Stimulated activated CD4-positive, alpha-beta T cell treated with anti-CD3 and anti-CD28 coated beads, Interleukin-12 subunit alpha, Interleukin-12 subunit beta, amount 100 ng/mL, for 48 hours (primary cell): ENCODE measurements around the gene EPS8L2.
"Not testable (repeated sequence)": the region's sequence is repeated elsewhere in the genome, so short reads cannot be mapped to it uniquely, and the experiment has no call there.

Experiments
- DNase-seq, 3 donors: peaks; one replicate each; pipeline ENCODE4 v3.0.0-alpha.2; 2020; ENCODE audit warnings: low read depth in 2 of 3, low spot score in 1 of 3

EPS8L2 gene

GRCh38 chr11:724778-725386 lies 18.9 kb downstream of the EPS8L2 start:
- DNase-seq, result no peak

DNA sequence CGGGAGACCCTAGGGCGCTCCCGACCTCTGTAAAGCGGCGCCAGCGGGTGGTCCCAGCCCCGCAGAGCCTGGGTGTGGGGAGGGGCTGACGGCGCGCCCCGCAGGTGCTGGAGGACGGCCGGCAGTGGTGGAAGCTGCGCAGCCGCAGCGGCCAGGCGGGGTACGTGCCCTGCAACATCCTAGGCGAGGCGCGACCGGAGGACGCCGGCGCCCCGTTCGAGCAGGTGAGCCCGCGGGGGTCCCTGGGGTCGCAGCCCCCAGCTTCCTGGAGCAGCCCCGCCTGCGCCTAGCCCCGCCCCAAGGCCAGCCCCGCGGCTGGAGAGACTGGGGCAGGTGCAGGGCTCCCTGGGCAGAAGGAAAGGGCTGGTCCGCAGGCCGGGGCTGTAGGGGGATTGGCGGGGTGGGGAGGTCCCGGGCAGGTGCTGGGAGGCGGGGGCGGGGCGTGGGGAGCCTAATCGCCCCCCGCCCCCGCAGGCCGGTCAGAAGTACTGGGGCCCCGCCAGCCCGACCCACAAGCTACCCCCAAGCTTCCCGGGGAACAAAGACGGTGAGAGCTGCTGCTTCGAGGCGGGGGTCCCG lies 19.7 kb downstream of the EPS8L2 start:
- DNase-seq, result no peak

DNA sequence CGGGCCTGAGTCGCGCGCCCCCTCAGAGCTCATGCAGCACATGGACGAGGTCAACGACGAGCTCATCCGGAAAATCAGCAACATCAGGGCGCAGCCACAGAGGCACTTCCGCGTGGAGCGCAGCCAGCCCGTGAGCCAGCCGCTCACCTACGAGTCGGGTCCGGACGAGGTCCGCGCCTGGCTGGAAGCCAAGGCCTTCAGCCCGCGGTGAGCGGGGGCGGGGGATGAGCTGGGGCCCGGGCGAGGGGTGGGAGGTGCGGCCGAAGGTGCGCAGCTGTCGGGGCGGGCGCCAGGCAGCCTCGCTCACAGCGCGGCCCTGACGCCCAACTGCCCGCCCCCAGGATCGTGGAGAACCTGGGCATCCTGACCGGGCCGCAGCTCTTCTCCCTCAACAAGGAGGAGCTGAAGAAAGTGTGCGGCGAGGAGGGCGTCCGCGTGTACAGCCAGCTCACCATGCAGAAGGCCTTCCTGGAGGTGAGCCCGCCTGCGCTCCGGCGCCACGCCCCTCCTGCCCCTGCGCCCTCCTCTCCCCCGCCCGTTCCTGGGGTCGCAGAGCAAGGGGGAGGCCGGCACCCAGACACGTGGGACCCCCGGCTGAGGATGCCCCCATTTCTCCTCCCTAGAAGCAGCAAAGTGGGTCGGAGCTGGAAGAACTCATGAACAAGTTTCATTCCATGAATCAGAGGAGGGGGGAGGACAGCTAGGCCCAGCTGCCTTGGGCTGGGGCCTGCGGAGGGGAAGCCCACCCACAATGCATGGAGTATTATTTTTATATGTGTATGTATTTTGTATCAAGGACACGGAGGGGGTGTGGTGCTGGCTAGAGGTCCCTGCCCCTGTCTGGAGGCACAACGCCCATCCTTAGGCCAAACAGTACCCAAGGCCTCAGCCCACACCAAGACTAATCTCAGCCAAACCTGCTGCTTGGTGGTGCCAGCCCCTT lies 20.5 kb downstream of the EPS8L2 start:
- peak in 1 of 3 donors; percentile 26 for DNase-seq

DNA sequence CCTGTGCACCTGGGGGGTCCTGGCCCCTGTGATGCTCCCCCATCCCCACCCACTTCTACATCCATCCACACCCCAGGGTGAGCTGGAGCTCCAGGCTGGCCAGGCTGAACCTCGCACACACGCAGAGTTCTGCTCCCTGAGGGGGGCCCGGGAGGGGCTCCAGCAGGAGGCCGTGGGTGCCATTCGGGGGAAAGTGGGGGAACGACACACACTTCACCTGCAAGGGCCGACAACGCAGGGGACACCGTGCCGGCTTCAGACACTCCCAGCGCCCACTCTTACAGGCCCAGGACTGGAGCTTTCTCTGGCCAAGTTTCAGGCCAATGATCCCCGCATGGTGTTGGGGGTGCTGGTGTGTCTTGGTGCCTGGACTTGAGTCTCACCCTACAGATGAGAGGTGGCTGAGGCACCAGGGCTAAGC lies 21.3 kb downstream of the EPS8L2 start:
- no peak for DNase-seq

GRCh38 chr11:727859-728748 lies 22.1 kb downstream of the EPS8L2 start:
- DNase-seq, result peak; percentile 61 to 82 (median 76)

DNA sequence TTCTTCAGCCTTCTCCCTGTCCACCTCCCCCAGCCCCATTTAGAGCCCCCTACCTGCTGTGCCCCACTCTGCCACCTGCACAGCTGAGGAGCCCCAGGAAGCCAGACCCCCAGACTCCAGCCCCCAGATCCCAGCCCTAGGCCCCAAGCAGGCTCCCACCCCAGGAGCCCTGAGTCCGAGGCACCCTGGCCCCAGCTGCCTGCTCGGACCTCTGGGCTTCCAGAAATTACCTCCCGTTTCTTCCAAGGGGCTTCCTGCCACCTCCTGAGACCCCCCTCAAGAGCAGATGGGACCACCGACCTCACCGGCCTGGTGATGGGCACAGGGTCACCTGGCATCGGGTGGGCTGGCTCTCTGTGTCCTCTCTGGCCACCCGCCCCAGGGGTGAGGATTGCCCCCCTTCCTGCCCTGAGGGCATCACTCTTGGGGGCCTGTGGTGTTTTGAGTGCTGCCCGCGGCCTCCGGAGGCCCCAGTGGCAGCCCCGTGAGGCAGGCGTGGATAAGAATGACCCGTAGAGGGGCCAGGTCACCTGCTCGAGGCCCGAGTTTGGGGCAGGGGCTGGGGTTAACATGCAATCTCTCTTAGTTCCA lies 23.0 kb downstream of the EPS8L2 start:
- no peak for DNase-seq

DNA sequence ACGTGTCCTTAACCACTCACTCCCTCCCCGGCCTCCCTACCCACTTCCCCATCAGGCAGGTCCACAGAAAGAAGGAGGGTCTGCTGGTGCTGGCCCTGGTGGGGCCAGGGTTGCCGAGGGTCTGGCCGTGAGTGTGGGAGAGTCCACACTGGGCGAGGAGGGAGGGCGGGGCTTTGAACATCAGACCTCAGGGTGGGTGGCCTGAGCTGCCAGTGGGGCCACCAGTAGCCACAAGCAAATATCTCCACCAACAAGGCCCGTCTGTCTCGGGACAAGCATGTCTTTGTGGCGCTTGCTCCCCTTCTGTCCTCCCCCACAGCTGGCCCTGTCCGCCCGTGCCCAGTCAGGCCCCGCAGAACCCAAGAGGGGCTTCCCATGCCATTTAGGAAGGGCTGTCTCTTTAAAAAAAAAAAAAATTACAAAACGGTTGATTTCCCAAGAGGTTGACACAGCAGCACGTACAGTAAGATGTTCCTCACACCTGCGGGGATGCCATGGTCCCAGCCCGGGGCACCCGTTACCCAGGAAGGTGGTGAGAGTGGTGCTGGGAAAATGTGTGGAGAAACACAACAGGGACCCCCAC lies 23.6 kb downstream of the EPS8L2 start:
- no peak for DNase-seq

- no peak for DNase-seq
These were observed 27.0 kb downstream of the EPS8L2 start for GRCh38 chr11:733072-733471.

DNA sequence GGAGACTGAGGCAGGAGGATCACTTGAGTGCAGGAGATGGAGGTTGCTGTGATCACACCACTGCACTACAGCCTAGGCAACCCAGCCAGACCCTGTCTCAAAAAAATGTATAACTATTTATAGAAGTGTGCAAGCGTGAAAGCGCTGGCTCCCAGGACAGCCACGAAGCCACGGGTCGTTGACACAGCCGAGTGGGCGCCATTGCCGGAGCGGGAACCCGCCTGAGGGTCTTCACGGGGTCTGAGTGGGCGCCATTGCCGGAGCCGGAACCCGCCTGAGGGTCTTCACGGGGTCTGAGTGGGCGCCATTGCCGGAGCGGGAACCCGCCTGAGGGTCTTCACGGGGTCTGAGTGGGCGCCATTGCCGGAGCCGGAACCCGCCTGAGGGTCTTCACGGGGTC lies 28.5 kb downstream of the EPS8L2 start:
- not testable (repeated sequence) for DNase-seq

DNA sequence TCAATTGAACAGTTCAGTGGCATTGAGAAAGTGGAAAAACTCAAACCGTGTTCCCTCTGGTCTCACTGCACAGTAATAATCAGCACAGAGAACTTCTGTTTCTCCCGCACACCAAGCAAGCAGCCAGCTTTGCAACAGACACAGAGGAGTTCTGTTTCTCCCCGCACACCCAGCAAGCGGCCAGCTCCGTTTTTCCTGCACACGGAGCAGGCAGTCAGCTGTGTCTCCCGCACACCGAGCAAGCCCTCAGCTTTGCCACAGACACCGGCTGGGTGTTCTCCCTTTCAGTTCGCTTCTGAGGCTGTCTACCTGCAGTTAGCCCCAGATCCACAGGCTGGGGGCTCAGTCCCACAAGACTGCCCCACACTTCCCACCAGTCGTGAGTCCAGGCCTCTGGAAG lies 31.3 kb downstream of the EPS8L2 start:
- DNase-seq, result no peak

DNA sequence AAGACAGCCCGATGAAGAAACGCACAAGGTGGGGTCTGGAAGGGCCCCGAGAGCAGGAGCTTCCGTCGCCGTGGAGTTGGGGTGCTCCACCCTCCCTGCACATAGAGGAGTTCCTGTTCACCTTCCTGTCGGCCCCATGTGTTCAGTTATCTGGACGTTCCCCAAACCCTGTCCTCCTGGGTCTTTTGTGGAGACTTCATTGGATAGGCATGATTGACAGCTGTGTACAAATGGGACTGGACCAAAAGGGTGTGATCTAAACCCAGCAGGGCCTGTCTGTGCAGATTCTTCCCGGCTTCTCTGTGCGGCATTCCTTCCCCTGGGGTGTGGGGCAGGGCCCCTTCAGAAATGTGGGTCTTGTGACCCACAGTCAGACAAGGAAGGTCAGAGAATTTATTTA lies 31.9 kb downstream of the EPS8L2 start:
- not testable (repeated sequence) for DNase-seq

DNA sequence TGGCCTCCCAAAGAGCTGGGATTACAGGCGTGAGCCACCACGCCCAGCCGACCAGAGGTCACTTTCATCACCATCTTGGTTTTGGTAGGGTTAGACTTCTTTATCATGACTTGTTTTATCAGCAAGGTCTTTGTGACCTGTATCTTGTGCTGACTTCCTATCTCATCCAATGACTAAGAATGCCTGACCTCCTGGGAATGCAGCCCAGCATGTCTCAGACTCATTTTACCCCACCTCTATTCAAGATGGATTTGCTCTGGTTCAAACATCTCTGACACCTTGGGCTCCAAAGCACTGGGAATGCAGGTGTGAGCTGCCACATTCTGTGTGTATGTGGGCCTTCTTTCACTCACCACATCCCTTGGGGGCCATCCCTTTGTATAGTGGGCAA lies 36.1 kb downstream of the EPS8L2 start:
- no peak for DNase-seq

- no peak for DNase-seq
These were observed 36.7 kb downstream of the EPS8L2 start for GRCh38 chr11:742571-743201.

DNA sequence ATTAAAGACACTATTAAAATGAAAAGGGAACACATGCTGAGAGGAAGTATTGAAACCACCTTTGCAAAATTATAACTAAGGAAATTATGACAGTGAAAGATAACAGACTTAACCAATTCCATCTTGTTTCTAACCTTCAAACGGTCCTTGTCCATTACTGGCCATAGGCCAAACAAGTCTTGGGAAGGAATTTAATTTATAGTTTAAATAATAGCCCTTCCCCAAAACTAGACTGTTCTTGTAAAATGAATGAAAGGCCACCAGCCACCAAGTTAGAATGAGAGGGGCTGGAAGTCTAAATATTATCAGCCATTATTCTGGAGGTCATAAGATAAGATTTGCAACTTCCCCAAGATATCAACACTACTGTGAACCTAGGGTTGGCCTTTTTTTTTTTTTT lies 39.4 kb downstream of the EPS8L2 start:
- no peak for DNase-seq

GRCh38 chr11:746289-747157 lies 40.5 kb downstream of the EPS8L2 start:
- no peak for DNase-seq

GRCh38 chr11:747158-748006 lies 41.4 kb downstream of the EPS8L2 start, which contains the start of gene TALDO1:
Gene TALDO1 (plus strand): TSS chr11:747464. CDS start chr11:747482, 18 bp downstream.
- DNase-seq, result peak; percentile 78 to 91 (median 79)

GRCh38 chr11:748007-748359 lies 42.0 kb downstream of the EPS8L2 start:
- no peak for DNase-seq

GRCh38 chr11:749731-750130 lies 43.7 kb downstream of the EPS8L2 start:
- no peak for DNase-seq
